Panc1 (cell line): Measurements from ENCODE around the gene SLC2A6.

Experiments used
- POLR2AphosphoS5 ChIP-seq: IDR thresholded peaks from 2 replicates; pipeline ENCODE4 v1.6.1; 2012; ENCODE audit warnings: mild to moderate bottlenecking, low read depth, low read length, moderate library complexity
- TCF7L2 ChIP-seq: IDR thresholded peaks from 2 replicates; pipeline ENCODE4 v1.6.1; 2011; ENCODE audit warnings: mild to moderate bottlenecking, low read depth, low read length, inconsistent platforms
- TF ChIP-seq, protein P1 (sequence below): fragments of 450-650 bp; IDR thresholded peaks from 2 replicates; pipeline ENCODE4 v1.5.1; 2017; ENCODE audit warnings: mild to moderate bottlenecking
- TF ChIP-seq, protein P2 (sequence below), 2 experiments: IDR thresholded peaks; 2 replicates each; pipeline ENCODE4 v1.6.1; 2011 to 2012; ENCODE audit warnings: low read depth in 2 of 2, control low read depth in 1 of 2, low read length in 1 of 2, mild to moderate bottlenecking in 1 of 2, moderate library complexity in 1 of 2; ENCODE audit not compliant: insufficient read depth in 1 of 2

DNA sequence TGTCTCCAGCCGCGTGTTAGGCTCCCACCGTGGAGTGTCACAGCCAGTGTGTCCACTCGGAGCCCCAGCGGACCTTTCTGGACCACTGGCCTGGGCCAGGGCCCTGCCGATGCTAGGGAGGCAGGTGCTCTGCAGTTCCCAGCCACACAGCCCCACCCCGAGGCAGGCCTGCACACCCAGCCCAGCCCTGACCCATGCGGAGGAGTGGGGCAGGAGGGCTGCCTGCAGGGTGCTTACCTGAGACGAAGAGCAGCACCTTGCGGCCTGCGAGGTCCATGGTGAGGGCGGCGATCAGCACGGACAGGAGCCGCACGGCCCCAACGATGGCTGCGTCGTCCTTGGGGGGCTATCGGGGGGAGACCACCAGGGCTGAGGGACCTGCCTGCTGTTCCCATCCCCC is 5.2 kb downstream of the SLC2A6 start:
- TF ChIP-seq, protein P1, sequence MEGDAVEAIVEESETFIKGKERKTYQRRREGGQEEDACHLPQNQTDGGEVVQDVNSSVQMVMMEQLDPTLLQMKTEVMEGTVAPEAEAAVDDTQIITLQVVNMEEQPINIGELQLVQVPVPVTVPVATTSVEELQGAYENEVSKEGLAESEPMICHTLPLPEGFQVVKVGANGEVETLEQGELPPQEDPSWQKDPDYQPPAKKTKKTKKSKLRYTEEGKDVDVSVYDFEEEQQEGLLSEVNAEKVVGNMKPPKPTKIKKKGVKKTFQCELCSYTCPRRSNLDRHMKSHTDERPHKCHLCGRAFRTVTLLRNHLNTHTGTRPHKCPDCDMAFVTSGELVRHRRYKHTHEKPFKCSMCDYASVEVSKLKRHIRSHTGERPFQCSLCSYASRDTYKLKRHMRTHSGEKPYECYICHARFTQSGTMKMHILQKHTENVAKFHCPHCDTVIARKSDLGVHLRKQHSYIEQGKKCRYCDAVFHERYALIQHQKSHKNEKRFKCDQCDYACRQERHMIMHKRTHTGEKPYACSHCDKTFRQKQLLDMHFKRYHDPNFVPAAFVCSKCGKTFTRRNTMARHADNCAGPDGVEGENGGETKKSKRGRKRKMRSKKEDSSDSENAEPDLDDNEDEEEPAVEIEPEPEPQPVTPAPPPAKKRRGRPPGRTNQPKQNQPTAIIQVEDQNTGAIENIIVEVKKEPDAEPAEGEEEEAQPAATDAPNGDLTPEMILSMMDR, result no peak
- TF ChIP-seq POLR2AphosphoS5, result no peak
- no peak for TF ChIP-seq TCF7L2
- TF ChIP-seq, protein P2, sequence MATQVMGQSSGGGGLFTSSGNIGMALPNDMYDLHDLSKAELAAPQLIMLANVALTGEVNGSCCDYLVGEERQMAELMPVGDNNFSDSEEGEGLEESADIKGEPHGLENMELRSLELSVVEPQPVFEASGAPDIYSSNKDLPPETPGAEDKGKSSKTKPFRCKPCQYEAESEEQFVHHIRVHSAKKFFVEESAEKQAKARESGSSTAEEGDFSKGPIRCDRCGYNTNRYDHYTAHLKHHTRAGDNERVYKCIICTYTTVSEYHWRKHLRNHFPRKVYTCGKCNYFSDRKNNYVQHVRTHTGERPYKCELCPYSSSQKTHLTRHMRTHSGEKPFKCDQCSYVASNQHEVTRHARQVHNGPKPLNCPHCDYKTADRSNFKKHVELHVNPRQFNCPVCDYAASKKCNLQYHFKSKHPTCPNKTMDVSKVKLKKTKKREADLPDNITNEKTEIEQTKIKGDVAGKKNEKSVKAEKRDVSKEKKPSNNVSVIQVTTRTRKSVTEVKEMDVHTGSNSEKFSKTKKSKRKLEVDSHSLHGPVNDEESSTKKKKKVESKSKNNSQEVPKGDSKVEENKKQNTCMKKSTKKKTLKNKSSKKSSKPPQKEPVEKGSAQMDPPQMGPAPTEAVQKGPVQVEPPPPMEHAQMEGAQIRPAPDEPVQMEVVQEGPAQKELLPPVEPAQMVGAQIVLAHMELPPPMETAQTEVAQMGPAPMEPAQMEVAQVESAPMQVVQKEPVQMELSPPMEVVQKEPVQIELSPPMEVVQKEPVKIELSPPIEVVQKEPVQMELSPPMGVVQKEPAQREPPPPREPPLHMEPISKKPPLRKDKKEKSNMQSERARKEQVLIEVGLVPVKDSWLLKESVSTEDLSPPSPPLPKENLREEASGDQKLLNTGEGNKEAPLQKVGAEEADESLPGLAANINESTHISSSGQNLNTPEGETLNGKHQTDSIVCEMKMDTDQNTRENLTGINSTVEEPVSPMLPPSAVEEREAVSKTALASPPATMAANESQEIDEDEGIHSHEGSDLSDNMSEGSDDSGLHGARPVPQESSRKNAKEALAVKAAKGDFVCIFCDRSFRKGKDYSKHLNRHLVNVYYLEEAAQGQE (IDR thresholded peaks at IDR 0.05; ENCODE audit: insufficient read depth in 1 of 2, low read depth in 2 of 2, low read length in 1 of 2), result no peak
